ENCODE results near the gene FAM186B.

Gene FAM186B

DNA sequence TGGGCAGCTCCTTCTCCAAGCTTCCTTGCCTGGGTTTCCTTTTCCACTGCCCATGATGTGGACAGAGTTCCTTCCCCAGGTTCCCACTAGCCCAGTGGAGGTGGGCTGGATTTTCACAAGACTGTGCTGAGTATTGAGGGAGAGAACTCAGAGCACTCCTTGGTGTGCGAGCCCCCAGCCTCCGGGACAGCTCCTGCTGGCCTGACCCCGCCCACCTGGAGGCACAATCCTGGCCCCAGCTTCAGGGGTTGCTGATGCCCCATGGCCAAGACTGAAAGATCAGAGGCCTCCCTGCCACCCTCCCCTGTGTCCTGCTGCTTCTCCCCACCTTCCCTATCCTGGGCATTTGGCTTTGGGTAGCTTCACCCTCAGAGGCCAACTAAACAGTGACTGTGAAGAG, 59.0 kb downstream of the FAM186B start:
- Histone ChIP-seq H3K36me3 (ENCODE audit: low read depth) (no peaks in the 10 kb centered on the region), H3K4me1 (ENCODE audit: insufficient read depth, poor library complexity, severe bottlenecking) (peaks cover 8% of the 10 kb centered on the region), H3K27ac (ENCODE audit: poor library complexity, severe bottlenecking) (no peak overlapping the region), H3K9me3 (ENCODE audit: severe bottlenecking) (no peaks in the 10 kb centered on the region), H3K27me3 (ENCODE audit: insufficient read depth, poor library complexity, severe bottlenecking) (no peaks in the 10 kb centered on the region), H3K4me3 (ENCODE audit: severe bottlenecking) (no peak overlapping the region)
- ATAC-seq (ENCODE audit: low read depth): no peak
- TF ChIP-seq CTCF (IDR thresholded peaks at IDR 0.05; ENCODE audit: poor library complexity, severe bottlenecking): no peak
- DNase-seq (ENCODE audit: low spot score): no peak

DNA sequence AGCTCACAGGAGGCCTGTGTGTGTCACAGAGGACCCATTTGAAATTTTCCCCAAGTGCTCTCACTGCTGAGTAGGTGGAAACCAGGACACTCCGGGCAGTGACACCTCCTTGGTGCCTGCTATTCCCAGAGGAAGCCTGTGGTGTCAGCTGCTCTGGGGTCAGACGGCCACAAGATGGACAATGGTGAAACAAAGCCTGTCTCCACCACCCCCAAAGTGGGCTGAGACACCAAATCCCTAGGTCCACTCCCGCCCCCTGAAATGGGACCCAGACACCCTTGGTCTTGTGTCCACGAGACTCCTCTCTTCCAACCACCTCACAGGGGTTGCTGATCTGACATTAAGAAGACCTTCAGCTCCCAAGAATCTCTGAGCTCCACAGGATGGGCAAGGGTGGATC, 59.6 kb downstream of the FAM186B start:
- no peak overlapping the region for H3K4me3 ChIP-seq (ENCODE audit: severe bottlenecking)
- no peak overlapping the region for H3K27ac ChIP-seq (ENCODE audit: poor library complexity, severe bottlenecking)
- H3K36me3 ChIP-seq (ENCODE audit: low read depth): no peaks in the 10 kb centered on the region
- H3K4me1 ChIP-seq (ENCODE audit: insufficient read depth, poor library complexity, severe bottlenecking): peaks cover 8% of the 10 kb centered on the region
- TF ChIP-seq CTCF (IDR thresholded peaks at IDR 0.05; ENCODE audit: poor library complexity, severe bottlenecking): no peak
- no peaks in the 10 kb centered on the region for H3K27me3 ChIP-seq (ENCODE audit: insufficient read depth, poor library complexity, severe bottlenecking)
- no peaks in the 10 kb centered on the region for H3K9me3 ChIP-seq (ENCODE audit: severe bottlenecking)
- no peak for ATAC-seq (ENCODE audit: low read depth)
- no peak for DNase-seq (ENCODE audit: low spot score)

DNA sequence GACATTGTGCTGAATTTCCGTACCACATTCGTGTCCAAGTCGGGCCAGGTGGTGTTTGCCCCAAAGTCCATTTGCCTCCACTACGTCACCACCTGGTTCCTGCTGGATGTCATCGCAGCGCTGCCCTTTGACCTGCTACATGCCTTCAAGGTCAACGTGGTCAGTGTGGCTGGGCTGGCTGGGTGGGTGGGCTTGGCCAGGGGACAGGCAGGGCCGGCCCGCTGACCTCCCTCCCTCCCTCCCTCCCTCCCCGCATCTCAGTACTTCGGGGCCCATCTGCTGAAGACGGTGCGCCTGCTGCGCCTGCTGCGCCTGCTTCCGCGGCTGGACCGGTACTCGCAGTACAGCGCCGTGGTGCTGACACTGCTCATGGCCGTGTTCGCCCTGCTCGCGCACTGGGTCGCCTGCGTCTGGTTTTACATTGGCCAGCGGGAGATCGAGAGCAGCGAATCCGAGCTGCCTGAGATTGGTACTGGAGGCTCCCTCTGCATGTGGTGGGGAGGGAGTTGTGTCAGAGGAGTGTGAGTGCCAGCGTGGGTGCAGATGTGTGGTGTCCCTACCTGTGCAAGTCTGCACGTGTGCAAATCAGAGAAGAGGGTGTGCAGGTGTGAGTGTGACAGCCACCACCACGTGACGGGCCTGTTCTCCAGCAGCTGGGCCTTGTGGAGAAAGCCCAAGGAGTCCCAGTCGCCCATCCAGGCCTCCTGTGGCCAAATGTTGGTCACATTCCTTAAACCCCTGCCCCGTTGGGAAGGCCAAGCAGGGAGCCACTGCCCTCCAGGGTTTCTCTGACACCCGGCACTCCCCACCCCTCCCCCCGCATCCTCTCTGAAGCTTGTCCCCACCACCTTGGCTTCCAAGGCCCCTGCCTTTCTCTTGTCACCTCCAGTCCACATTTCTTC, 61.3 kb downstream of the FAM186B start:
- Histone ChIP-seq H3K27ac (ENCODE audit: poor library complexity, severe bottlenecking) (no peak overlapping the region), H3K27me3 (ENCODE audit: insufficient read depth, poor library complexity, severe bottlenecking) (peaks cover 7% of the 10 kb centered on the region), H3K4me1 (ENCODE audit: insufficient read depth, poor library complexity, severe bottlenecking) (peaks cover 8% of the 10 kb centered on the region), H3K36me3 (ENCODE audit: low read depth) (no peaks in the 10 kb centered on the region), H3K4me3 (ENCODE audit: severe bottlenecking) (no peak overlapping the region), H3K9me3 (ENCODE audit: severe bottlenecking) (no peaks in the 10 kb centered on the region)
- DNase-seq (ENCODE audit: low spot score) (no peak), ATAC-seq (ENCODE audit: low read depth) (no peak)
- no peak for TF ChIP-seq CTCF (IDR thresholded peaks at IDR 0.05; ENCODE audit: poor library complexity, severe bottlenecking)

DNA sequence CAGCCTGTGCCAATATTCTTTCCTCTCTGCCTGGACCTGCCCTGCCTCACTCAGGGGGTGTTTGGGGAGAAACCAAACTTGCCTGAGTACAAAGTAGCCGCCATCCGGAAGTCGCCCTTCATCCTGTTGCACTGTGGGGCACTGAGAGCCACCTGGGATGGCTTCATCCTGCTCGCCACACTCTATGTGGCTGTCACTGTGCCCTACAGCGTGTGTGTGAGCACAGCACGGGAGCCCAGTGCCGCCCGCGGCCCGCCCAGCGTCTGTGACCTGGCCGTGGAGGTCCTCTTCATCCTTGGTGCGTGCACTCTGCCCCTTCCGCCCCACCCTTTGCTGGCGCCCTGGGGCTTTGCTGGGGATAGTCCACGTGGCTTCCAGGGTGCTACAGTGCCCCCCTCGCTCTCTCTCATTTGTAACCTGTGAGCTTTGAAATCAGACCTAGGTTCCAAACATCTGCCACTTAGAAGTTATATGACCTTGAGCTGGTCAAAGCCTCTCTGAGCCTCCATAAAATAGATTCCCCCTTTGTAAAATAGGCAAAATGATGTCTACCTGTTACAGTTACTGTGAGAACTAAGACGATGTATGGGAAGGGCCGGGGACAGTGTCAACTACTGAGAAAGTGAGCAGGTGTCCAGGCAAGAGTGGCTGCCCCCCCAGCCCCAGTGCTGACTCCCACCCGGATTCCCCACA, 62.1 kb downstream of the FAM186B start:
- no peak for TF ChIP-seq CTCF (IDR thresholded peaks at IDR 0.05; ENCODE audit: poor library complexity, severe bottlenecking)
- Histone ChIP-seq H3K4me1 (ENCODE audit: insufficient read depth, poor library complexity, severe bottlenecking) (peaks cover 8% of the 10 kb centered on the region), H3K36me3 (ENCODE audit: low read depth) (no peaks in the 10 kb centered on the region), H3K27ac (ENCODE audit: poor library complexity, severe bottlenecking) (no peak overlapping the region), H3K4me3 (ENCODE audit: severe bottlenecking) (no peak overlapping the region), H3K27me3 (ENCODE audit: insufficient read depth, poor library complexity, severe bottlenecking) (peaks cover 8% of the 10 kb centered on the region), H3K9me3 (ENCODE audit: severe bottlenecking) (no peaks in the 10 kb centered on the region)
- ATAC-seq (ENCODE audit: low read depth) (no peak), DNase-seq (ENCODE audit: low spot score) (no peak)
